ENCODE results near the gene TGFBR3.

TGFBR3 gene

DNA sequence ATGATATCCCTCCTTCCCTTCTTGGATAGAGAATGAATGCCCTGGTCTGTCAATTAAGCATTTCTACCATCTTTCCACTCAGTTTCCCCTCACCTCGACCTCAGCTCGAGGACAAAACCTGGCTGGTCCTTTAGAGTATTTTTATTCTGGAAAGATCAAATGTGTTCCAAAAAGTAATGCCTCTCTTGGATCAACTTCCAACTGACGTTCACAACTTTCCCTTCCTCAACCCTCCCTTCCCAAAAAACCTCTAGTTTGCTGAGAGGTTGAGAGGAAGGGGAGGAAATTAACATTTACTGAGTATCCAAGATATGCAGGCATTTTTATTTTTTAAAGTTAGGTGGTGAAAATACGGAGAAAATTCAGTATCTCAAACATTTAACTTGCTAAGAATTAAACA is 182.9 kb downstream of the TGFBR3 start:
- no peak for DNase-seq

GRCh38 chr1:91701472-91701869 is 184.5 kb downstream of the TGFBR3 start:
- no peak for DNase-seq

- no peak for DNase-seq
These were observed 185.0 kb downstream of the TGFBR3 start for GRCh38 chr1:91700771-91701471.

DNA sequence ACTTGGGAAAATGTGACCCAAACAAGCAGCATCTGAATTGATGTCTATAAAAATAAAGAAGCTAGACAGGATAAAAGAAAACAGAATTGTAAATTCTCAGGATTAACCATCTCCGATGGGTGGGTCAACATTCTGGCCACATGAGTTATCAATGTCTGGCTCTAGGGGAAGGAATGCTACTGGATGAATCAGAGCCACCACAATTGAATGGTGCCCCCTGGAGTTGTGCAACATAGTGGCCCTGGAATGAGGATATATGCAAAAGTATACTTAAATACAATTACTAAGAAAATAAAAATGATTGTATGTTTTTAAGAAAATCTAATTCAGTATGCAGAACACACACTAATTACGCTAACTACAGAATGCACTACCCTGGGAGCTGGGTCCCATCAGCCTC is 185.6 kb downstream of the TGFBR3 start:
- DNase-seq = no peak

GRCh38 chr1:91699339-91699974 is 186.5 kb downstream of the TGFBR3 start:
- DNase-seq = no peak

GRCh38 chr1:91697861-91698260 is 188.1 kb downstream of the TGFBR3 start:
- DNase-seq = no peak

GRCh38 chr1:91697416-91697815 is 188.5 kb downstream of the TGFBR3 start:
- no peak for DNase-seq

GRCh38 chr1:91696321-91696720 is 189.6 kb downstream of the TGFBR3 start:
- no peak for DNase-seq

DNA sequence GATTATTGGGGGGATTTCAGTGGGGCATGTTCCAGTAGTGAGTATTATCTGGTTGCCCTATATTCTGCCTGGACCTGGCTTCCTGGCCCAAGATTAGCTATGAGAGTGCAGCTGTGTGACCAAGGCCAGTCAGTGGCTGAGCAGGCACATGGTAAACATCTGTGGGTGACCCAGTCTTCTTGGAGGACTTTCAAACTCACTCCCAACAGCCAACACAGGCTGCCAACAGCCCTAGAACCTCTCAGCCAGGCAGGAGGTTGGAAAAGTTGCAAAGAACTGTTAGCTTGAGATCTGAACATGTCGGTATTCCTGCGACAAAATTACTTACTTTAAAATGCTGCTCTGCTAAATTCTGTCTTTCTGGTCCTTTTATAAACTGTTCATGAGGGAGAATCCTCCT is 192.4 kb downstream of the TGFBR3 start:
- no peak for DNase-seq

GRCh38 chr1:91691525-91691924 is 194.4 kb downstream of the TGFBR3 start:
- DNase-seq = no peak

DNA sequence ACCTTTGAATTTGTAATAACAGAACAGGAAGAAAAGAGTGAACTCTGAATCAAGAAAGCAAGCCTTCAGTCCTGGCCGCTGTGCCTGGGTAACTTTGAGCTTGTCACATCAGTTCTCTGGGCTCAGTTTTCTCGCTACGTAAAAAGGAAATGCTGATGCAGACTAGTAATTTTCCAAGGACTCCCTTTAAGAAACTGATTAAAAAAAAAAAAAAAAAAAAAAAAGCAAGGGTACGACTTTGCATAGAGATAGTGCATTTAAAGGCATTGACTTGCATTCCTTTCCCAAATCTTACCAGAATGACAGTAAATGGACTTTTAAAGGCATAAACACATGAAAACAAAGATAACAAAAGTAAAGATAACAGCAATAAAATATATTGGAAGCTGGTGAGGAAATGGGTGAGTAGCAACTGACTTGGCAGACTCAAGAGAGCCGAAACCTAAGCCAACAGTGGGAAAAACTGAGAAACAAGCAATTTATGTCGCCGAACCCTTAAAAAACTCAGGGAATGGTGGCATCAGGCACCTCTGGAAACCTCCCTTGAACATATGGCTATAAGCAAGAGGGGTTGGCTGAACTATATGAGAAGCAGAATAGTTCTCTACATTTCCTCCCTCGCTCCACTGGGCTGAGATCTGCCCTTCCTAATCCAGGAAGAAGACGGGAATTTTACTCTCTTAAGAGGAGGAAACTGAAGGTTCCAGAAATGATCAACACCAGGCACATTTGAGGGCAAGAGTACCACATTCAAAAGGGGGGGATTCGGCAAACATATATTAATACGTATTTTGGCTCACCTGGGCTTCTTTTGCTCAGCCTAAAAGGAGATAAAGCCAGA is 196.1 kb downstream of the TGFBR3 start:
- DNase-seq = no peak

DNA sequence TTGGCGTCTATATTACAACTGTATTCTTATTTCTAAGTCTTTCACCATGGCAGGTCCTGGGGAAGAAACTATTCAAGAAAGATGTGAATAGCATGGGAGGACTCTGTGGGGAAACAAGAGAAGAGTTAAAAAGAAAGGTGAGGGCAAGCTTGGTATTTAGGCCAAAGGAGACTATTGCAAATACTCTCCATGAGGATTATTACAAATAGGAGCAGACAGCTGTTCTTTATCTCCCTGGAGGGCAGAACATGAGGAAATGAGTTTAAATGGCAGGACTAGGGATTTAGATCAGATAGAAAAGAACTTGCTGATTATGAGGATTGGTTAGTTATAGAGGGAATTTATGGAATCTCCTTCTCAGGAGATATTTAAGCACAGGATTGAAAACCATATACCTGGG is 198.5 kb downstream of the TGFBR3 start:
- DNase-seq = no peak

GRCh38 chr1:91685994-91686393 is 200.0 kb downstream of the TGFBR3 start:
- DNase-seq = no peak

GRCh38 chr1:91684481-91685196 is 201.3 kb downstream of the TGFBR3 start:
- no peak for DNase-seq

GRCh38 chr1:91683598-91683951 is 202.4 kb downstream of the TGFBR3 start:
- DNase-seq = no peak

- DNase-seq = no peak
These were observed 202.9 kb downstream of the TGFBR3 start for GRCh38 chr1:91682882-91683597.

DNA sequence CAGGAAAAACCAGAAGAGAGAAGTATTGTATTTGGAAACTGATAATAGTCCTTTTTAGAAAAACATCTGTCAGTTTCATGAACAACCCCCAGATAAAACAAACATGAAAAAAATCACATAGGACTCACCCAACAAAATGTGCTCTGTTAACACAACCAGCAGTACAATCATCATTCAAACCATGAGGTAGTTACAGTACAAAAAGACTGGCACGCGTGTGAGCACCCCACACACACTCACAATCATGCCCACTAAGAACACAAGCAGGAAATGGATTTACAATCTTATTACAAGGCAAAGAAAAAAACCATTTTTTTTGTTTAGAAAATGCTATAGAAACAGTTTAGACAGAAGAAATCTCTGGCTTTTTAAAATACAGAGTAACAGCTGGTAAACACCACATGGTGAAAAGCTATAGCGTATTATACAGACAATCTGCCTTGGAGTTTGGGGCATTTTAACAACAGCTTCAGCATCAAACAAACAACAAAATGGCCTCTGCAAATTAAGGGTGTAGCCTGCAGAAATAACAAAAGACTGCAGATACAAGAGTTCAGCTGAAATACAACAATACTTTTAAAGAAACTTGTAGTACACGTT is 205.3 kb downstream of the TGFBR3 start:
- no peak for DNase-seq

DNA sequence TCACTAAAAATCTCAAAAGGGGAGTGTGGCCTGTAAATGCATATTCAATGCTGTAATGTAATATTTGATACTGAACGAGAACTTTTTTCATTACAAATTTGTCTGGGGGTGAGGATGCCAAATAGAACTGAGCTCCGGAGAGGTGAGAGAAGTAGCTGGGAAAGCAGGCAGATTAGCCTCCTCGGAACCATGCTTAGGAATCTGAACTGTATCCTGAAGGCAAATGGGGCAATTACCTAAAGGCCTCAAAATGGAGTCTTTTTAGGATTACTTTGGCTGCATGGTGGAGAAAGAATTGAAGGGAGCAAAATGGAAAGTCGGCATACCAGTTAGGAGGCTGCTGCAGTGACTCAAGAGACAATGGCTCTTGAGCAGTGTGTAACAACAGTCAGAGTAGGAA is 206.5 kb downstream of the TGFBR3 start:
- DNase-seq = no peak

DNA sequence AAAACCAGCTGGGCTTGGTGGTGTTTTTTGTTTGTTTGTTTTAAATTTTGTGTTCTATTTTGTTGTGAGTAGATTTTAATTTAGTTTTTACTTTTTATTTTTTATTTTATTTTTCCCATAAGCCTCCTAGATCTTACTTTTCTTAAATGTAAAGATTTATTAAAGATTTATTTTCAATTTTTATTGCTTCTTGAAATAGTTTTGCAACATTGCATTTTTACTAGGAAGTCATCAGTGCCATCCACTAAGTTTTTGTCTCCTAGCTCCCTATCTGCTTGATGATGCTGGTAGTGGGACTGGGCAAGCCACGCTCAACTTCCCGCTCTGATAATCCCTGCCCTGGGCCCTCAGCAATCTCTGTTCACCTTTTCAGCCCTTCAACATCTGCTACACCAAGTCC is 209.9 kb downstream of the TGFBR3 start:
- DNase-seq = no peak

DNA sequence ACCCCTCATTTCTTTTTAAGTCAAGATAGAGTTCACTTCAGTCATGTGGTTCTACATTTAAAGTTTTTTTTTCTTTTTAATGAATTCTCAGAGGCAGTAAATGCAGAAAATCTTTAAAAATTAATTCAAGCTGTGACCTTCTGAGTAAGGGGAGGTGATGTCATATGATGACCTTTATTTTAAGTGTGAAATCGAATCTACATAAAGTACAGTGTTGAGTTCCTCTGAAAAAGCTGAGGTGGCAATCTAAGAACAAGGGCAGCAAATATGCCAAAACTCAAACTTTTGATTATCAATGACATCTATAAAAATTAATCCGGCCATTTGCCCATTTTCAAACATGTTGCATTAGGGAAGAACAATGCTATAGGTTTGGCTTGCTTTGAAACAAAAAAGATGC is 211.8 kb downstream of the TGFBR3 start:
- no peak for DNase-seq

DNA sequence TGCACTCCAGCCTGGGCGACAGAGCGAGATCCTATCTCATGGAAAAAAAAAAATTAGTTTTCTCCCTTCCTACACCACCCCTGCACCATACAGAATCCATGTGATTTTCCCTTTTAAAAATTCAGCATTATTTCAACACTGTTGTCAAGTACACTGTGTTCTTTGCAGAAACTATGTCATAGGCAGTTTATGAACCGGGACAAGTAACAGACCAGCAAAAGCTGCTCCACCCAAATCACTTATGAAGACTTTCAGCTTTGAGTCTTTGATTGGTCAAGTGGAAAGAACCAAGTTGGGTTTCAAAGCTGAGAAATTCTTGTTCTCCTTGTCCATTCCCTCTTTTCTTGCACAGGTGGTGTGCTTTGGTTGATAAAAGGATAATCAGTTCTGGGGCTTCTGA is 212.3 kb downstream of the TGFBR3 start:
- DNase-seq = no peak

DNA sequence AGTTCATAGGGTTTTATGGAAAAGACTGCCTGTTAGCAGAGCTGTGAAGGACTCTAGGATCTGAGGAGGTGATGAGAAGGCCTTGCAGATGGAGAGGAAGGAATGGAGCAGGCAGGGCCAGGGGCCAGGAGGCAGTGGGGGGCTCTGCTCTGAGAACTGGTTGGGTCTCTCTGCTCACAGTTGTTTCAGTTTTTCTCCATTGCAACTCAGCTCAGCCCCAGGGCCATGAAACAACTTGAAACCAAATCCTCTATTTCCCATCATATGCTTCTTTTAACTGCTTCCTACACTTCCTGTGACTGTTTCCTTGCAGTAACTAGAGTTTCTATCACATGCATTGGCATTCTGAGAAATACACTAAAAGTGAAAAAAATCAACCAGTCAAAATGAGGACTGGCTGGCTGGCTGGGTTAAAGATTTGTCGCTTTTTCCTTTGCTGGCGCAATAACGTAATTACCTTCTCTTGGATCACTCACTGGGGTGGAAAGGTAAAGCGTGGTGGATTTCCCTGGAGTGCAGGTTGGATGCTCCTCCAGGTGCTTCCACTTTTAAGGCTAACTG is 213.3 kb downstream of the TGFBR3 start:
- no peak for DNase-seq

Data from NCI-H1092 (cell line).